CD14-positive monocyte (primary cell): ENCODE results near the gene LTA4H. TPM values are rescaled to one million over a fixed set of nuclear protein-coding genes. Genes with fewer than 3 reads are reported as not detected.

Source experiments
- DNase-seq, 3 donors: peaks; one replicate each; pipeline ENCODE4 v3.0.0-alpha.2; 2011 to 2022
- H2AFZ ChIP-seq: 2 replicates; pipeline ENCODE4 v1.6.0; 2012; ENCODE audit warnings: mild to moderate bottlenecking, low read depth, low read length, inconsistent platforms; ENCODE audit not compliant: insufficient read depth, poor library complexity, severe bottlenecking
- H3K27ac ChIP-seq, 2 donors: 1 replicate in 1 of 2; 2 replicates in 1 of 2; pipeline ENCODE4 v1.5.1; 2012 to 2013; ENCODE audit warnings: low read length in 2 of 2, control low read depth in 1 of 2, inconsistent platforms in 1 of 2, low read depth in 1 of 2, mild to moderate bottlenecking in 1 of 2
- H3K27me3 ChIP-seq, 2 donors: one replicate each; pipeline versions ENCODE4 v1.6.0 to v1.6.1; 2011 to 2013; ENCODE audit warnings: low read length in 2 of 2; ENCODE audit not compliant: control insufficient read depth in 2 of 2, insufficient read depth in 2 of 2
- H3K36me3 ChIP-seq, 2 donors: replicated peaks in 1 of 2; 1 replicate in 1 of 2; 2 replicates in 1 of 2; pipeline versions ENCODE4 v1.5.1 to v1.6.1; 2012 to 2013; ENCODE audit warnings: low read length in 2 of 2, control low read depth in 1 of 2, inconsistent platforms in 1 of 2, mild to moderate bottlenecking in 1 of 2; ENCODE audit not compliant: insufficient read depth in 2 of 2, control insufficient read depth in 1 of 2
- H3K4me1 ChIP-seq, 2 donors: 1 replicate in 1 of 2; 2 replicates in 1 of 2; pipeline versions ENCODE4 v1.5.1 to v1.6.1; 2012 to 2013; ENCODE audit warnings: low read length in 2 of 2, control low read depth in 1 of 2, inconsistent platforms in 1 of 2, mild to moderate bottlenecking in 1 of 2, moderate library complexity in 1 of 2; ENCODE audit not compliant: insufficient read depth in 2 of 2, control insufficient read depth in 1 of 2
- H3K4me2 ChIP-seq: replicated peaks from 2 replicates; pipeline ENCODE3; 2012; ENCODE audit warnings: low read length, moderate library complexity, mild to moderate bottlenecking; ENCODE audit not compliant: poor library complexity, severe bottlenecking; ENCODE audit errors: extremely low read depth
- H3K4me3 ChIP-seq, 3 experiments: fragments of 200-600 bp in 1 of 3; sonication (generic) in 1 of 3; replicated peaks in 1 of 3; 1 replicate in 2 of 3; 2 replicates in 1 of 3; pipeline ENCODE4 v1.5.1; 2011 to 2013; ENCODE audit warnings: low read length in 3 of 3, mild to moderate bottlenecking in 3 of 3, control low read depth in 2 of 3, low read depth in 2 of 3, inconsistent platforms in 1 of 3, moderate library complexity in 1 of 3
- H3K79me2 ChIP-seq: 2 replicates; pipeline ENCODE4 v1.6.0; 2012; ENCODE audit warnings: mild to moderate bottlenecking, control low read depth, inconsistent platforms, low read length, moderate library complexity; ENCODE audit not compliant: insufficient read depth
- H3K9ac ChIP-seq: 2 replicates; pipeline ENCODE4 v1.6.0; 2017; ENCODE audit warnings: low read length, mild to moderate bottlenecking; ENCODE audit not compliant: insufficient read depth, poor library complexity, severe bottlenecking
- H3K9me3 ChIP-seq, 2 donors: replicated peaks in 1 of 2; 1 replicate in 1 of 2; 2 replicates in 1 of 2; pipeline versions ENCODE4 v1.5.1 to v1.6.1; 2012 to 2013; ENCODE audit warnings: low read length in 2 of 2, control low read depth in 1 of 2; ENCODE audit not compliant: control insufficient read depth in 1 of 2, insufficient read depth in 1 of 2
- H4K20me1 ChIP-seq: 2 replicates; pipeline ENCODE4 v1.6.0; 2012; ENCODE audit warnings: mild to moderate bottlenecking, low read length, control low read depth, moderate library complexity; ENCODE audit not compliant: insufficient read depth
- H3K27ac Mint-ChIP-seq, 7 donors: one replicate each; pipeline ENCODE4 v1.8.0; 2020; ENCODE audit warnings: mild to moderate bottlenecking in 7 of 7, mixed read lengths in 7 of 7, moderate library complexity in 6 of 7, inconsistent platforms in 2 of 7
- H3K27me3 Mint-ChIP-seq, 3 donors: one replicate each; pipeline ENCODE4 v1.8.0; 2021 to 2022; ENCODE audit warnings: low read depth in 3 of 3, mild to moderate bottlenecking in 3 of 3, mixed read lengths in 3 of 3, moderate library complexity in 3 of 3, inconsistent platforms in 1 of 3
- H3K36me3 Mint-ChIP-seq, 2 donors: one replicate each; pipeline ENCODE4 v1.8.0; 2020; ENCODE audit warnings: mixed read lengths in 2 of 2, inconsistent platforms in 1 of 2, mild to moderate bottlenecking in 1 of 2
- H3K4me1 Mint-ChIP-seq: one replicate; pipeline ENCODE4 v1.8.0; 2020; ENCODE audit warnings: mild to moderate bottlenecking, mixed read lengths
- H3K4me3 Mint-ChIP-seq, 2 donors: one replicate each; pipeline ENCODE4 v1.8.0; 2020; ENCODE audit warnings: mild to moderate bottlenecking in 2 of 2, mixed read lengths in 2 of 2, moderate library complexity in 1 of 2
- H3K9me3 Mint-ChIP-seq, 7 donors: one replicate each; pipeline ENCODE4 v1.8.0; 2020 to 2022; ENCODE audit warnings: mixed read lengths in 7 of 7, mild to moderate bottlenecking in 6 of 7, moderate library complexity in 6 of 7, inconsistent platforms in 2 of 7
- CTCF ChIP-seq: fragments of 200-600 bp; IDR thresholded peaks from one replicate; pipeline ENCODE4 v1.8.0; 2022; ENCODE audit warnings: antibody characterized with exemption, mild to moderate bottlenecking
- WGBS: methylation state at CpG from one replicate; pipeline ENCODE4 v1.1.5; 2013; ENCODE audit warnings: missing lambda C conversion rate; ENCODE audit not compliant: insufficient coverage; 5-methylcytosine and 5-hydroxymethylcytosine counted together
- intact Hi-C, 2 donors: fragments of 100-400 bp; cut with micrococcal nuclease; formaldehyde crosslinking; loops; one replicate each; pipeline versions ENCODE4 v1.15.0 to v1.15.1; 2023
- polyA plus RNA-seq, 3 donors: library from polyadenylated mRNA; depleted of rRNA in 1 of 3; unstranded in 2 of 3; stranded (reverse) in 1 of 3; fragments of 300-500 nt in 2 of 3; fragments of >200 nt in 1 of 3; fragmentation: Illumina TruSeq in 2 of 3; gene quantifications; 1 replicate in 2 of 3; 2 replicates in 1 of 3; pipeline ENCODE4 v1.2.3, GENCODE V29; 2012 to 2021

Gene LTA4H
- polyA plus RNA-seq, 3 donors = 278 to 963 (median 647) TPM

- DNase-seq = peak in 2 of 3 donors; percentile 74 to 89
- peaks cover 2 to 10% of the 10 kb centered on the region in 2 donors for H3K36me3 Mint-ChIP-seq
- no peaks in the 10 kb centered on the region for H3K36me3 ChIP-seq
- H3K9me3 ChIP-seq = no peaks in the 10 kb centered on the region
- peak overlapping the region; percentile 23 for H3K9ac ChIP-seq
- no CpG with 5 or more reads among the region's 4 CpGs for WGBS
- peaks cover 0 to 6% (median 0%) of the 10 kb centered on the region in 3 donors for H3K27me3 Mint-ChIP-seq
- peaks cover 0 to 7% (median 2%) of the 10 kb centered on the region in 7 donors for H3K9me3 Mint-ChIP-seq
- H4K20me1 ChIP-seq = no peaks in the 10 kb centered on the region
- H3K4me1 Mint-ChIP-seq = peaks cover 57% of the 10 kb centered on the region
- H2AFZ ChIP-seq = no peak overlapping the region
- H3K27ac ChIP-seq = peak overlapping the region; percentile 73 to 79
- H3K4me3 ChIP-seq = peak overlapping the region in 2 of 3 experiments; percentile 7 to 34
- no peaks in the 10 kb centered on the region for H3K27me3 ChIP-seq
- peak overlapping the region; percentile 57 for H3K4me2 ChIP-seq
- H3K4me3 Mint-ChIP-seq = no peak overlapping the region
- intact Hi-C loops = no loop called here
- TF ChIP-seq CTCF = no peak
- peaks cover 50 to 54% of the 10 kb centered on the region in 2 donors for H3K4me1 ChIP-seq
- peak overlapping the region; percentile 91 to 98 (median 96) for H3K27ac Mint-ChIP-seq
- no peaks in the 10 kb centered on the region for H3K79me2 ChIP-seq
These were observed 18.8 kb upstream of the LTA4H start for GRCh38 chr12:96054244-96054610.

- no CpG with 5 or more reads among the region's 5 CpGs for WGBS
- peak overlapping the region; percentile 23 for H3K9ac ChIP-seq
These were observed 18.3 kb upstream of the LTA4H start for GRCh38 chr12:96053476-96054243.

More at GRCh38 chr12:96053476-96054243, 18.3 kb upstream of the LTA4H start:
- peak overlapping the region; percentile 73 to 79 for H3K27ac ChIP-seq
- Mint-ChIP-seq H3K27me3 (peaks cover 0 to 9% (median 0%) of the 10 kb centered on the region in 3 donors), H3K36me3 (peaks cover 2 to 10% of the 10 kb centered on the region in 2 donors), H3K4me1 (peaks cover 63% of the 10 kb centered on the region), H3K4me3 (no peak overlapping the region), H3K27ac (peak overlapping the region; percentile 91 to 98 (median 96)), H3K9me3 (peaks cover 0 to 7% (median 2%) of the 10 kb centered on the region in 7 donors)
- H3K4me2 ChIP-seq = peak overlapping the region; percentile 57
- intact Hi-C loops = no loop called here
- H3K27me3 ChIP-seq = no peaks in the 10 kb centered on the region
- H2AFZ ChIP-seq = no peak overlapping the region
- TF ChIP-seq CTCF = no peak
- H4K20me1 ChIP-seq = no peaks in the 10 kb centered on the region
- DNase-seq = peak in 2 of 3 donors; percentile 45 to 49
- H3K4me1 ChIP-seq = peaks cover 55 to 60% of the 10 kb centered on the region in 2 donors
- H3K4me3 ChIP-seq = peak overlapping the region in 1 of 3 experiments; percentile 34
- no peaks in the 10 kb centered on the region for H3K9me3 ChIP-seq
- no peaks in the 10 kb centered on the region for H3K79me2 ChIP-seq
- H3K36me3 ChIP-seq = no peaks in the 10 kb centered on the region
